ENCODE results near the gene ELN. TPM values are rescaled to one million over a fixed set of nuclear protein-coding genes. Genes with fewer than 3 reads are reported as not detected.

Gene ELN
- total RNA-seq, 1 donor from 2014 or later: not detected

DNA sequence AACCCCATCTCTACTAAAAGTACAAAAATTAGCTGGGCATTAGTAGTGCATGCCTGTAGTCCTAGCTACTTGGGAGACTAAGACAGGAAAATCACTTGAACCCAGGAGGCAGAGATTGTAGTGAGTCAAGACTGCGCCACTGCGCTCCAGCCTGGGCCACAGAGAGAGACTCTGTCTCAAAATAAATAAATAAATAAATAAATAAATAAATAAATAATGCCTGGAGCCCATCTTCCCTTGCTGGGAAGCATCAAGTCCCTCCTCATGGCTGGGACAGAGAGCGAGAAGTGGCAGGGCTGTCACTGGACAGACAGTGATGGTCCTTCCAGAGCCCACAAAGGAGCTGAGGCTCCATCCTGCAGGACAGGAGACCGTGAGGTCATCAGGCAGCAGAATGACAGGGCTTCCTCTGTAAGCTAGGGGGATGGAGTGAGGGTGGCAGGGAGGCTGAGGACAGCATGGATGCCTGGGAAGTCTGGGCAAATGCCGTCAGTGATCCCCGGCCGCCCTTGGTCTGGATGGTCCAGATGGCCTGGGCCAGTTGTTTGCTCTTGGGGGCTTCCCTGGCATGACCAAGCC is 36.4 kb upstream of the ELN start:
- Histone ChIP-seq H3K4me3 (ENCODE audit: low read depth, low read length) (no peak overlapping the region), H3K36me3 (ENCODE audit: control insufficient read depth, insufficient read depth, low read length) (no peaks in the 10 kb centered on the region), H3K27me3 (ENCODE audit: control insufficient read depth, insufficient read depth, low read length) (no peaks in the 10 kb centered on the region)
- TF ChIP-seq, protein P1, sequence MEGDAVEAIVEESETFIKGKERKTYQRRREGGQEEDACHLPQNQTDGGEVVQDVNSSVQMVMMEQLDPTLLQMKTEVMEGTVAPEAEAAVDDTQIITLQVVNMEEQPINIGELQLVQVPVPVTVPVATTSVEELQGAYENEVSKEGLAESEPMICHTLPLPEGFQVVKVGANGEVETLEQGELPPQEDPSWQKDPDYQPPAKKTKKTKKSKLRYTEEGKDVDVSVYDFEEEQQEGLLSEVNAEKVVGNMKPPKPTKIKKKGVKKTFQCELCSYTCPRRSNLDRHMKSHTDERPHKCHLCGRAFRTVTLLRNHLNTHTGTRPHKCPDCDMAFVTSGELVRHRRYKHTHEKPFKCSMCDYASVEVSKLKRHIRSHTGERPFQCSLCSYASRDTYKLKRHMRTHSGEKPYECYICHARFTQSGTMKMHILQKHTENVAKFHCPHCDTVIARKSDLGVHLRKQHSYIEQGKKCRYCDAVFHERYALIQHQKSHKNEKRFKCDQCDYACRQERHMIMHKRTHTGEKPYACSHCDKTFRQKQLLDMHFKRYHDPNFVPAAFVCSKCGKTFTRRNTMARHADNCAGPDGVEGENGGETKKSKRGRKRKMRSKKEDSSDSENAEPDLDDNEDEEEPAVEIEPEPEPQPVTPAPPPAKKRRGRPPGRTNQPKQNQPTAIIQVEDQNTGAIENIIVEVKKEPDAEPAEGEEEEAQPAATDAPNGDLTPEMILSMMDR (IDR thresholded peaks at IDR 0.05; ENCODE audit: insufficient read depth, low read length, poor library complexity, severe bottlenecking): no peak
- DNase-seq (ENCODE audit: low read depth): no peak

DNA sequence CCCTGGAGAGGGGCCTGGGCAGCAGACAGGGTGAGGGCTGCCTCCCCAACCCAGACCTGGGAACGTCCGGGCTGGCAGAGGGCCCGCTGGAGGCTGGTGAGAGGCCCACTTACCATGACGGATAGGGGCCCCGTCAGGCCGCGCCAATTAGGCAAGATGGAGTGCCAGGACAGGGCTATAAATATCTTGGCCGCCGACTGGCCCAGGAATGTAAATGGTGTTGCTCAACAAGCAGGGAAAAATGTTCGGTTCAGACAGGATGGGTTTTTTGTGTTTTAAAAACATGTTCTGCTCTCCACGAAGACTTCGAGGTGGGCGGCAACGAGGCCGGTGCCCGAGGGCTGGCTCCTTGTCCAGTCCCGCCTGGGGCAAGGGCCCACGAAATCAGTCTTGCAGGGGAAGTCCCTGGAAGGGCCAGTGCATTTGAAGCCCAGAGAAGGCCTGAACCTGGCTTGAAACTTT is 35.8 kb upstream of the ELN start:
- DNase-seq (ENCODE audit: low read depth): no peak
- TF ChIP-seq, protein P1 (IDR thresholded peaks at IDR 0.05; ENCODE audit: insufficient read depth, low read length, poor library complexity, severe bottlenecking): no peak
- no peaks in the 10 kb centered on the region for H3K27me3 ChIP-seq (ENCODE audit: control insufficient read depth, insufficient read depth, low read length)
- no peak overlapping the region for H3K4me3 ChIP-seq (ENCODE audit: low read depth, low read length)
- H3K36me3 ChIP-seq (ENCODE audit: control insufficient read depth, insufficient read depth, low read length): no peaks in the 10 kb centered on the region

DNA sequence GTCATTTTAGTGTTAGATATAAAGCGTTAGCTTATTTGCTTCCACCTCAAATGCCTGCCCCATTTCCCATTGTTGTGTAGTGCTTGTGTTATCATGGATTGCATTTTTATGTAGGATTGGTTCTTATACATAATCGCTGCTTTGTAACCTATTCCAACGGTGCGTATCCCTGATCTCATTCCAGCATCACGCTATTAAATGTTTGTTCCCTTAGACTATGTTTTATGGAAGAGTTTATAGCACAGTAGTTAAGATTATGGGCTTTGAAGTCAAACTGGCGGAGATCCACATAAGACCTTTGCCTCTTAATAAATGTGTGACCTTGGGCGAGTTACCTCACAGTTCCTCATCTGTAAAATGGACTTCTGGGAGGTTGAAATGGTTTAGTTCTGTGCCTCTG is 34.0 kb upstream of the ELN start:
- TF ChIP-seq, protein P1 (IDR thresholded peaks at IDR 0.05; ENCODE audit: insufficient read depth, low read length, poor library complexity, severe bottlenecking): no peak
- no peaks in the 10 kb centered on the region for H3K27me3 ChIP-seq (ENCODE audit: control insufficient read depth, insufficient read depth, low read length)

DNA sequence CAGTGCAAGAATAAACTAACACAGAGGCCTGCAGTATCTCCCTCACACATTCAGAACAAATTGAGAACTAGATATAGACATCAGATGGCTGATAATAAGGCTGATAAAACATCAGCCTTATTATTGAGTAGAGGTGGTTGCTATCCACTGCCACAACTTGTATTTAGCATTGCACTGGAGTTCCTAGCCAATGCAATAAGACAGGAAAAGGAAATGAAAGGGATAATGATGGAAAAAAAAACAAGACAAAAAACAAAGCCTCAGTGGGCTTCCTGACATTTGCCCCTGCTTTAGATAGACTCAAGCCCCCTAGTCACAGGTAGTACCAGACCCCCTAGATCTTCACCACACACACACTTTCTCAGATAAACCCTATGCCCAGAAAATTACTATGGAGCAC is 33.2 kb upstream of the ELN start:
- H3K27me3 ChIP-seq (ENCODE audit: control insufficient read depth, insufficient read depth, low read length): no peaks in the 10 kb centered on the region
- TF ChIP-seq, protein P1 (IDR thresholded peaks at IDR 0.05; ENCODE audit: insufficient read depth, low read length, poor library complexity, severe bottlenecking): no peak
- no peak overlapping the region for H3K4me3 ChIP-seq (ENCODE audit: low read depth, low read length)
- H3K36me3 ChIP-seq (ENCODE audit: control insufficient read depth, insufficient read depth, low read length): no peaks in the 10 kb centered on the region
- no peak for DNase-seq (ENCODE audit: low read depth)

More for the DNA sequence above, 34.0 kb upstream of the ELN start:
- no peak for DNase-seq (ENCODE audit: low read depth)
- Histone ChIP-seq H3K4me3 (ENCODE audit: low read depth, low read length) (no peak overlapping the region), H3K36me3 (ENCODE audit: control insufficient read depth, insufficient read depth, low read length) (no peaks in the 10 kb centered on the region)

DNA sequence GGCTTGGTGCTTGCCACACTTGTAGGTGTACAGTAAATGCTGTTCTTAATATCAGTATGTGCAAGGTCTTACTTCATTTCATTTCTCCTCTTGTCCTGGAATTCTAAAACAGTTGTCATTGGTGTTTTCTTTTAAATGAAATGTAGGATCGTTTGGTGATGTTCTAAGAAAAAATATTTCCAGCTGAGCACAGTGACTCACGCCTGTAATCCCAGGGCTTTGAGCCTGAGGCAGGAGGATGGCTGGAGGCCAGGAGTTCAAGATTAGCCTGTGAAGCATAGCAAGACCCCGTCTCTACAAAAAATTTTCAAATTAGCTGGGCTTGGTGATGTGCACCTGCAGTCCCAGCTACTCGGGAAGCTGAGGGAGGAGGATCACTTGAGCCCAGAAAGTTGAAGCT is 32.6 kb upstream of the ELN start:
- TF ChIP-seq, protein P1 (IDR thresholded peaks at IDR 0.05; ENCODE audit: insufficient read depth, low read length, poor library complexity, severe bottlenecking): no peak
- Histone ChIP-seq H3K36me3 (ENCODE audit: control insufficient read depth, insufficient read depth, low read length) (no peaks in the 10 kb centered on the region), H3K4me3 (ENCODE audit: low read depth, low read length) (no peak overlapping the region), H3K27me3 (ENCODE audit: control insufficient read depth, insufficient read depth, low read length) (no peaks in the 10 kb centered on the region)
- DNase-seq (ENCODE audit: low read depth): no peak

Data from kidney epithelial cell (primary cell).